HEK293 (cell line): ENCODE results near the gene KCNT1.

ENCODE experiments used
- CTCF ChIA-PET: fragments of 350-600 bp; formaldehyde crosslinking; extraction: SDS; loops from one replicate; lab custom pipeline; 2021; ENCODE audit warnings: antibody characterized with exemption; lab: Yijun Ruan, JAX
- POLR2A ChIA-PET: fragments of 300-600 bp; formaldehyde crosslinking; extraction: SDS; loops from one replicate; lab custom pipeline; 2020; ENCODE audit warnings: antibody characterized with exemption, inconsistent platforms; lab: Yijun Ruan, JAX
- H3K27ac ChIP-seq: fragments of 200-500 bp; sonication (Bioruptor generic); 2 replicates; pipeline ENCODE4 v1.5.1; 2014; ENCODE audit warnings: low read depth, low read length, control low read depth, inconsistent platforms; ENCODE audit errors: extremely low read depth
- H3K36me3 ChIP-seq, 2 experiments: fragments of 200-500 bp in 1 of 2; sonication (Bioruptor generic) in 1 of 2; 1 replicate in 1 of 2; 2 replicates in 1 of 2; pipeline ENCODE4 v1.5.1; 2014 to 2017; ENCODE audit warnings: inconsistent platforms in 2 of 2, low read length in 2 of 2; ENCODE audit not compliant: control insufficient read depth in 2 of 2, insufficient read depth in 1 of 2
- H3K4me1 ChIP-seq: fragments of 200-500 bp; sonication (Bioruptor generic); 2 replicates; pipeline ENCODE4 v1.5.1; 2014; ENCODE audit warnings: mild to moderate bottlenecking, low read length, inconsistent platforms; ENCODE audit not compliant: control insufficient read depth, insufficient read depth
- H3K4me3 ChIP-seq: 2 replicates; pipeline ENCODE4 v1.5.1; 2011; ENCODE audit warnings: low read depth, mild to moderate bottlenecking, control low read depth, low read length, moderate library complexity
- H3K9me3 ChIP-seq: fragments of 200-500 bp; sonication (Bioruptor generic); 2 replicates; pipeline ENCODE4 v1.5.1; 2014; ENCODE audit warnings: low read depth, low read length, inconsistent platforms; ENCODE audit not compliant: control insufficient read depth, insufficient read depth
- GLI2 ChIP-seq: fragments of 450-650 bp; formaldehyde crosslinking; IDR thresholded peaks from 2 replicates; pipeline ENCODE4; 2017; ENCODE audit warnings: missing biosample characterization, missing genetic modification characterization, low read depth, borderline replicate concordance
- GLI4 ChIP-seq: fragments of 450-650 bp; formaldehyde crosslinking; IDR thresholded peaks from 2 replicates; pipeline ENCODE4 v1.5.1; 2016; ENCODE audit warnings: missing biosample characterization, missing genetic modification characterization
- GLIS2 ChIP-seq: fragments of 450-650 bp; formaldehyde crosslinking; IDR thresholded peaks from 2 replicates; pipeline ENCODE4 v1.5.1; 2016; ENCODE audit warnings: missing biosample characterization, missing genetic modification characterization
- HOXD13 ChIP-seq: sonication (generic); formaldehyde crosslinking; IDR thresholded peaks from 2 replicates; pipeline ENCODE4 v1.8.0; 2022; ENCODE audit warnings: missing genetic modification reagents, borderline replicate concordance
- KLF7 ChIP-seq: fragments of 450-650 bp; formaldehyde crosslinking; IDR thresholded peaks from 2 replicates; pipeline ENCODE4 v1.5.1; 2016; ENCODE audit warnings: missing biosample characterization, missing genetic modification characterization, borderline replicate concordance
- OSR2 ChIP-seq: fragments of 450-650 bp; formaldehyde crosslinking; IDR thresholded peaks from 2 replicates; pipeline ENCODE4 v1.5.1; 2016; ENCODE audit warnings: missing biosample characterization, missing genetic modification characterization
- RBAK ChIP-seq: fragments of 450-650 bp; formaldehyde crosslinking; IDR thresholded peaks from 2 replicates; pipeline ENCODE4 v1.5.1; 2016; ENCODE audit warnings: missing biosample characterization, missing genetic modification characterization
- SCRT1 ChIP-seq: fragments of 450-650 bp; formaldehyde crosslinking; IDR thresholded peaks from 2 replicates; pipeline ENCODE4 v1.5.1; 2016; ENCODE audit warnings: missing biosample characterization, missing genetic modification characterization, borderline replicate concordance
- YY2 ChIP-seq: fragments of 450-650 bp; formaldehyde crosslinking; IDR thresholded peaks from 2 replicates; pipeline ENCODE4 v1.5.1; 2016; ENCODE audit warnings: missing biosample characterization, missing genetic modification characterization
- ZEB2 ChIP-seq: fragments of 450-650 bp; formaldehyde crosslinking; IDR thresholded peaks from 2 replicates; pipeline ENCODE4 v1.5.1; 2016; ENCODE audit warnings: missing biosample characterization, missing genetic modification characterization
- ZNF132 ChIP-seq: fragments of 450-650 bp; formaldehyde crosslinking; IDR thresholded peaks from 2 replicates; pipeline ENCODE4 v1.5.1; 2017; ENCODE audit warnings: missing biosample characterization, missing genetic modification characterization, borderline replicate concordance
- ZNF133 ChIP-seq: fragments of 450-650 bp; formaldehyde crosslinking; IDR thresholded peaks from 2 replicates; pipeline ENCODE4 v1.5.1; 2016; ENCODE audit warnings: missing biosample characterization, missing genetic modification characterization
- ZNF175 ChIP-seq: fragments of 450-650 bp; formaldehyde crosslinking; IDR thresholded peaks from 2 replicates; pipeline ENCODE4 v1.5.1; 2016; ENCODE audit warnings: missing biosample characterization, missing genetic modification characterization
- ZNF23 ChIP-seq: fragments of 450-650 bp; formaldehyde crosslinking; IDR thresholded peaks from 2 replicates; pipeline ENCODE4 v1.5.1; 2016; ENCODE audit warnings: missing biosample characterization, missing genetic modification characterization, borderline replicate concordance
- ZNF280D ChIP-seq: fragments of 450-650 bp; formaldehyde crosslinking; IDR thresholded peaks from 2 replicates; pipeline ENCODE4 v1.5.1; 2016; ENCODE audit warnings: missing biosample characterization, missing genetic modification characterization
- ZNF391 ChIP-seq: fragments of 450-650 bp; formaldehyde crosslinking; IDR thresholded peaks from 2 replicates; pipeline ENCODE4 v1.5.1; 2016; ENCODE audit warnings: low read depth, missing biosample characterization, missing genetic modification characterization, borderline replicate concordance
- ZNF404 ChIP-seq: fragments of 450-650 bp; formaldehyde crosslinking; IDR thresholded peaks from 2 replicates; pipeline ENCODE4 v1.5.1; 2017; ENCODE audit warnings: missing biosample characterization, missing genetic modification characterization
- ZNF596 ChIP-seq: fragments of 450-650 bp; IDR thresholded peaks from 2 replicates; pipeline ENCODE4 v1.5.0; 2018; ENCODE audit warnings: missing biosample characterization, mild to moderate bottlenecking, missing genetic modification characterization, moderate library complexity
- ZNF701 ChIP-seq: fragments of 450-650 bp; formaldehyde crosslinking; IDR thresholded peaks from 2 replicates; pipeline ENCODE4 v1.5.1; 2016; ENCODE audit warnings: missing biosample characterization, missing genetic modification characterization
- ZNF776 ChIP-seq: fragments of 450-650 bp; formaldehyde crosslinking; IDR thresholded peaks from 2 replicates; pipeline ENCODE4 v1.5.0; 2017; ENCODE audit warnings: missing biosample characterization, missing genetic modification characterization, borderline replicate concordance
- ZNF830 ChIP-seq: fragments of 450-650 bp; IDR thresholded peaks from 2 replicates; pipeline ENCODE4 v1.5.0; 2018; ENCODE audit warnings: missing biosample characterization, missing genetic modification characterization, low read depth, mild to moderate bottlenecking, moderate library complexity
- TF ChIP-seq, protein P1 (sequence below): fragments of 450-650 bp; formaldehyde crosslinking; IDR thresholded peaks from 2 replicates; pipeline ENCODE4 v1.5.1; 2017; ENCODE audit warnings: missing biosample characterization, missing genetic modification characterization
- TF ChIP-seq, protein P2 (sequence below): fragments of 450-650 bp; formaldehyde crosslinking; IDR thresholded peaks from 2 replicates; pipeline ENCODE4 v1.5.1; 2016; ENCODE audit warnings: missing biosample characterization, missing genetic modification characterization
- TF ChIP-seq, protein P3 (sequence below): fragments of 450-650 bp; formaldehyde crosslinking; IDR thresholded peaks from 2 replicates; pipeline ENCODE4 v1.5.0; 2017; ENCODE audit warnings: missing biosample characterization, missing genetic modification characterization, borderline replicate concordance

KCNT1 gene

DNA sequence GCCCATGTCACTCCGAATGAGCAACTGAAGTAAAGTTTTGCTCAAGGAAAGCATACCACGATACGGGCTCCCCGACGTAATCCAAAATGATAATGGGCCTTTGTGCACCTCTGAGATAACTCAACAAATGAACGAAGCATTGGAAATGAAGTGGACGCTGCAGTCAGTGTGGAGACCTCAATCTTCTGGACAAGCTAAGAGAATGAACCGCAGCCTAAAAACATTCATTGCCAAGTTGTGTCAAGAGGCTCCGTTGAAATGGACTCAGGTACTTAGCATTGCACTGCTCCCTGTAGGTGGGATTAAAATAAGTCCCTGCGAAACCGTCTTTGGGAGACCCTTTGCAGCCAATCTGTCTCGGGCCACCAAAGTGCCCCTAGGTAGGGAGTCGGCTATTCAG lies 42.7 kb upstream of the KCNT1 start (continued):
- no peak for TF ChIP-seq GLIS2
- TF ChIP-seq, protein P1, sequence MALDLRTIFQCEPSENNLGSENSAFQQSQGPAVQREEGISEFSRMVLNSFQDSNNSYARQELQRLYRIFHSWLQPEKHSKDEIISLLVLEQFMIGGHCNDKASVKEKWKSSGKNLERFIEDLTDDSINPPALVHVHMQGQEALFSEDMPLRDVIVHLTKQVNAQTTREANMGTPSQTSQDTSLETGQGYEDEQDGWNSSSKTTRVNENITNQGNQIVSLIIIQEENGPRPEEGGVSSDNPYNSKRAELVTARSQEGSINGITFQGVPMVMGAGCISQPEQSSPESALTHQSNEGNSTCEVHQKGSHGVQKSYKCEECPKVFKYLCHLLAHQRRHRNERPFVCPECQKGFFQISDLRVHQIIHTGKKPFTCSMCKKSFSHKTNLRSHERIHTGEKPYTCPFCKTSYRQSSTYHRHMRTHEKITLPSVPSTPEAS (tag by site-specific recombination): no peak
- no peak for TF ChIP-seq RBAK

DNA sequence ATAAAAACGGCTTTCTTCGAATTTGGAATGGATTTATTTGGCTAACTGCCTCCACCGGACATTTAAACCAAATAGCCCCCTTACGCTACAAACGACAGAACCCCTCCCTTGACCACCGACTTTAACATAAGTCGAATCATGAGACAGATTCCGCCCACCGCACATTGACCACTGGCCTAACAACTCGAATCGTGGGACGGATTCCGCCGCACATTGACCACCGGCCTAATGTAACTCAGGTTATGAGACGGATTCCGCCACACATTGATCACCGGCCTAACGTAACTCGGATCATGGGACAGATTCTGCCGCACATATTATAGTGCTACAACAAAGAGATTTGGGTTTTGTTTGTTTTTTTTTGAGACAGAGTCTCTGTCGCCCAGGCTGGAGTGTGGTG lies 41.6 kb upstream of the KCNT1 start:
- ChIA-PET CTCF (no interaction called here), POLR2A (no interaction called here)
- Histone ChIP-seq H3K4me1 (no peaks in the 10 kb centered on the region), H3K9me3 (no peaks in the 10 kb centered on the region), H3K36me3 (no peaks in the 10 kb centered on the region), H3K27ac (no peak overlapping the region), H3K4me3 (no peak overlapping the region)
- TF ChIP-seq OSR2 (tag by site-specific recombination) (no peak), ZNF175 (tag by site-specific recombination) (no peak), ZNF701 (tag by site-specific recombination) (no peak), ZNF830 (no peak), GLI2 (tag by site-specific recombination) (no peak), ZNF133 (no peak), SCRT1 (tag by site-specific recombination) (no peak), YY2 (tag by site-specific recombination) (no peak), ZNF404 (tag by site-specific recombination) (no peak), KLF7 (tag by site-specific recombination) (no peak), ZNF132 (tag by site-specific recombination) (no peak), ZEB2 (tag by site-specific recombination) (no peak), ZNF776 (no peak), ZNF23 (tag by site-specific recombination) (no peak), ZNF391 (no peak)
- TF ChIP-seq, protein P2, sequence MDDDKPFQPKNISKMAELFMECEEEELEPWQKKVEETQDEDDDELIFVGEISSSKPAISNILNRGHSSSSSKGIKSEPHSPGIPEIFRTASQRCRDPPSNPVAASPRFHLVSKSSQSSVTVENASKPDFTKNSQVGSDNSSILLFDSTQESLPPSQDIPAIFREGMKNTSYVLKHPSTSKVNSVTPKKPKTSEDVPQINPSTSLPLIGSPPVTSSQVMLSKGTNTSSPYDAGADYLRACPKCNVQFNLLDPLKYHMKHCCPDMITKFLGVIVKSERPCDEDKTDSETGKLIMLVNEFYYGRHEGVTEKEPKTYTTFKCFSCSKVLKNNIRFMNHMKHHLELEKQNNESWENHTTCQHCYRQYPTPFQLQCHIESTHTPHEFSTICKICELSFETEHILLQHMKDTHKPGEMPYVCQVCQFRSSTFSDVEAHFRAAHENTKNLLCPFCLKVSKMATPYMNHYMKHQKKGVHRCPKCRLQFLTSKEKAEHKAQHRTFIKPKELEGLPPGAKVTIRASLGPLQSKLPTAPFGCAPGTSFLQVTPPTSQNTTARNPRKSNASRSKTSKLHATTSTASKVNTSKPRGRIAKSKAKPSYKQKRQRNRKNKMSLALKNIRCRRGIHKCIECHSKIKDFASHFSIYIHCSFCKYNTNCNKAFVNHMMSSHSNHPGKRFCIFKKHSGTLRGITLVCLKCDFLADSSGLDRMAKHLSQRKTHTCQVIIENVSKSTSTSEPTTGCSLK: no peak
- TF ChIP-seq, protein P1 (tag by site-specific recombination): no peak

DNA sequence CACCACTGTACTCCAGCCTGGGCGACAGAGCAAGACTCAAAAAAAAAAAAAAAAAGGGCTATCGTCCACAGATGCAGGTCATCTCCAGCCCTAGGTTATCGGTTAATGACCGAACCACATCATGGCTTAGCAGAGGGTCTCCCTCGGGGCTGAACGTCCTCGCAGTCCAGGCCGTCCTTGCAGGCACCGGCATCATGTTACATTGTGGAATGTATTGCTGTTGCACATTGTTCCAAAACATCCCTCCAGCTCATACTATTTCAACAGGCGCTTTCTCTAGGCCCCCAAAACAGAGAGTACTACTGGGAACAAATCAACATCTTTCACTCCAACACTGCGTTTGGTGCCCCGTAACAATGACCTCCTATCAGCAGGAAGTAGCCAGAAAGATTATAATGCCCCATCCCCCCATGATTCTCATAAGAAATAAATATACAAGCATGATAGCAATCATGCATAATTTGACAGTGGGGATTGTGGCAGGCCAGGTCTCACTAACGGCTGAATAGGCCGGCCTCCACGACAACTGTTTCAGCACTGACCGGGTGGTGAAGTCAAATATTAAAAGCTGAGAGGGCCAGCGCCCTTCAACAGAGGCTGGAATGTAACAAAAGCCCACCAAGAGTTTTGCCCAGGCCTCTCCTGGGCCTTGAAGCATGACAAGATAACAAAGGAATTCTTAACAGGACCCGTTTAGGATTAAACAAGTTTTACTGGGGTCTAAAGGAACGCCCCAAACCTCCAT lies 40.0 kb upstream of the KCNT1 start:
- Histone ChIP-seq H3K4me1 (no peaks in the 10 kb centered on the region), H3K4me3 (no peak overlapping the region), H3K9me3 (no peaks in the 10 kb centered on the region), H3K36me3 (no peaks in the 10 kb centered on the region), H3K27ac (no peak overlapping the region)
- POLR2A ChIA-PET: no interaction called here
- CTCF ChIA-PET: interaction anchor here (1.1 kb wide), 1 partner anchor 32 kb away, joined by 3 read pairs; no protein-coding TSS in a partner anchor
- TF ChIP-seq, protein P3, sequence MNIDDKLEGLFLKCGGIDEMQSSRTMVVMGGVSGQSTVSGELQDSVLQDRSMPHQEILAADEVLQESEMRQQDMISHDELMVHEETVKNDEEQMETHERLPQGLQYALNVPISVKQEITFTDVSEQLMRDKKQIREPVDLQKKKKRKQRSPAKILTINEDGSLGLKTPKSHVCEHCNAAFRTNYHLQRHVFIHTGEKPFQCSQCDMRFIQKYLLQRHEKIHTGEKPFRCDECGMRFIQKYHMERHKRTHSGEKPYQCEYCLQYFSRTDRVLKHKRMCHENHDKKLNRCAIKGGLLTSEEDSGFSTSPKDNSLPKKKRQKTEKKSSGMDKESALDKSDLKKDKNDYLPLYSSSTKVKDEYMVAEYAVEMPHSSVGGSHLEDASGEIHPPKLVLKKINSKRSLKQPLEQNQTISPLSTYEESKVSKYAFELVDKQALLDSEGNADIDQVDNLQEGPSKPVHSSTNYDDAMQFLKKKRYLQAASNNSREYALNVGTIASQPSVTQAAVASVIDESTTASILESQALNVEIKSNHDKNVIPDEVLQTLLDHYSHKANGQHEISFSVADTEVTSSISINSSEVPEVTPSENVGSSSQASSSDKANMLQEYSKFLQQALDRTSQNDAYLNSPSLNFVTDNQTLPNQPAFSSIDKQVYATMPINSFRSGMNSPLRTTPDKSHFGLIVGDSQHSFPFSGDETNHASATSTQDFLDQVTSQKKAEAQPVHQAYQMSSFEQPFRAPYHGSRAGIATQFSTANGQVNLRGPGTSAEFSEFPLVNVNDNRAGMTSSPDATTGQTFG (tag by site-specific recombination): no peak
- no peak for TF ChIP-seq ZNF280D
- no peak for TF ChIP-seq ZNF391
- TF ChIP-seq GLI4 (tag by site-specific recombination): no peak
- TF ChIP-seq ZNF132 (tag by site-specific recombination): no peak
- TF ChIP-seq HOXD13 (CRISPR knock-in tag): no peak
- no peak for TF ChIP-seq ZNF596 (tag by site-specific recombination)
